Measurements from ENCODE around the gene AHNAK.

The AHNAK gene

GRCh38 chr11:62411524-62411923 is 135.1 kb downstream of the AHNAK start:
- Histone ChIP-seq H3K4me1 (ENCODE audit: insufficient read depth, low read length, severe bottlenecking) (no peaks in the 10 kb centered on the region), H3K9me2 (ENCODE audit: low read depth, low read length) (no peaks in the 10 kb centered on the region), H3K9me3 (ENCODE audit: low read length) (no peaks in the 10 kb centered on the region), H3F3A (ENCODE audit: insufficient read depth, low read length) (no peaks in the 10 kb centered on the region), H2AFZ (ENCODE audit: low read length) (no peak overlapping the region), H3K4me2 (ENCODE audit: low read length) (no peak overlapping the region), H3K36me3 (ENCODE audit: insufficient read depth, low read length) (no peaks in the 10 kb centered on the region), H3K27me3 (ENCODE audit: insufficient read depth, low read length) (0 out of 2 replicates have a peak, but pooled peaks cover 6% of the 10 kb centered on the region), H3K27ac (ENCODE audit: low read depth, low read length, poor library complexity, severe bottlenecking) (no peak overlapping the region), H3K79me2 (ENCODE audit: insufficient read depth, low read length) (no peaks in the 10 kb centered on the region), H3K4me3 (ENCODE audit: low read depth, low read length, poor library complexity, severe bottlenecking) (no peak overlapping the region), H4K20me1 (ENCODE audit: insufficient read depth, low read length) (no peaks in the 10 kb centered on the region), H3K9ac (ENCODE audit: low read length) (no peak overlapping the region)
- TF ChIP-seq EZH2 (IDR thresholded peaks at IDR 0.05; ENCODE audit: borderline replicate concordance, low read length) (no peak), CTCF (IDR thresholded peaks at IDR 0.05; ENCODE audit: low read length) (no peak)

- Histone ChIP-seq H3K9ac (ENCODE audit: low read length) (no peak overlapping the region), H2AFZ (ENCODE audit: low read length) (no peak overlapping the region), H3K27me3 (ENCODE audit: insufficient read depth, low read length) (0 out of 2 replicates have a peak, but pooled peaks cover 5% of the 10 kb centered on the region), H3F3A (ENCODE audit: insufficient read depth, low read length) (no peaks in the 10 kb centered on the region), H3K4me1 (ENCODE audit: insufficient read depth, low read length, severe bottlenecking) (no peaks in the 10 kb centered on the region), H3K4me2 (ENCODE audit: low read length) (no peak overlapping the region), H3K4me3 (ENCODE audit: low read depth, low read length, poor library complexity, severe bottlenecking) (no peak overlapping the region), H3K36me3 (ENCODE audit: insufficient read depth, low read length) (no peaks in the 10 kb centered on the region), H3K9me2 (ENCODE audit: low read depth, low read length) (no peaks in the 10 kb centered on the region), H3K9me3 (ENCODE audit: low read length) (no peaks in the 10 kb centered on the region), H3K27ac (ENCODE audit: low read depth, low read length, poor library complexity, severe bottlenecking) (no peak overlapping the region), H3K79me2 (ENCODE audit: insufficient read depth, low read length) (no peaks in the 10 kb centered on the region), H4K20me1 (ENCODE audit: insufficient read depth, low read length) (no peaks in the 10 kb centered on the region)
- TF ChIP-seq EZH2 (IDR thresholded peaks at IDR 0.05; ENCODE audit: borderline replicate concordance, low read length), result no peak
- TF ChIP-seq CTCF (IDR thresholded peaks at IDR 0.05; ENCODE audit: low read length), result no peak
These were observed 135.6 kb downstream of the AHNAK start for GRCh38 chr11:62410972-62411371.

GRCh38 chr11:62409831-62410230 is 136.8 kb downstream of the AHNAK start:
- Histone ChIP-seq H3K27me3 (ENCODE audit: insufficient read depth, low read length) (peaks cover 5% of the 10 kb centered on the region; the same call in 1 of the 2 replicates), H3K79me2 (ENCODE audit: insufficient read depth, low read length) (no peaks in the 10 kb centered on the region), H3K4me3 (ENCODE audit: low read depth, low read length, poor library complexity, severe bottlenecking) (no peak overlapping the region), H3F3A (ENCODE audit: insufficient read depth, low read length) (no peaks in the 10 kb centered on the region), H3K9me2 (ENCODE audit: low read depth, low read length) (no peaks in the 10 kb centered on the region), H3K4me1 (ENCODE audit: insufficient read depth, low read length, severe bottlenecking) (no peaks in the 10 kb centered on the region), H3K4me2 (ENCODE audit: low read length) (no peak overlapping the region), H3K36me3 (ENCODE audit: insufficient read depth, low read length) (no peaks in the 10 kb centered on the region), H3K27ac (ENCODE audit: low read depth, low read length, poor library complexity, severe bottlenecking) (no peak overlapping the region), H4K20me1 (ENCODE audit: insufficient read depth, low read length) (no peaks in the 10 kb centered on the region), H3K9me3 (ENCODE audit: low read length) (no peaks in the 10 kb centered on the region), H3K9ac (ENCODE audit: low read length) (no peak overlapping the region), H2AFZ (ENCODE audit: low read length) (no peak overlapping the region)
- no peak for TF ChIP-seq EZH2 (IDR thresholded peaks at IDR 0.05; ENCODE audit: borderline replicate concordance, low read length)

- Histone ChIP-seq H3K4me2 (ENCODE audit: low read length) (no peak overlapping the region), H3K27me3 (ENCODE audit: insufficient read depth, low read length) (no peaks in the 10 kb centered on the region; the same call in 1 of the 2 replicates), H3F3A (ENCODE audit: insufficient read depth, low read length) (no peaks in the 10 kb centered on the region), H4K20me1 (ENCODE audit: insufficient read depth, low read length) (no peaks in the 10 kb centered on the region), H3K9me3 (ENCODE audit: low read length) (no peaks in the 10 kb centered on the region), H3K27ac (ENCODE audit: low read depth, low read length, poor library complexity, severe bottlenecking) (no peak overlapping the region), H3K4me3 (ENCODE audit: low read depth, low read length, poor library complexity, severe bottlenecking) (no peak overlapping the region), H3K4me1 (ENCODE audit: insufficient read depth, low read length, severe bottlenecking) (no peaks in the 10 kb centered on the region), H3K9me2 (ENCODE audit: low read depth, low read length) (no peaks in the 10 kb centered on the region), H3K79me2 (ENCODE audit: insufficient read depth, low read length) (no peaks in the 10 kb centered on the region), H2AFZ (ENCODE audit: low read length) (no peak overlapping the region), H3K36me3 (ENCODE audit: insufficient read depth, low read length) (no peaks in the 10 kb centered on the region), H3K9ac (ENCODE audit: low read length) (no peak overlapping the region)
- no peak for TF ChIP-seq CTCF (IDR thresholded peaks at IDR 0.05; ENCODE audit: low read length)
- TF ChIP-seq EZH2 (IDR thresholded peaks at IDR 0.05; ENCODE audit: borderline replicate concordance, low read length), result no peak
These were observed 140.6 kb downstream of the AHNAK start for GRCh38 chr11:62406034-62406433.
